ENCODE measurements around the gene JAG1. TPM values are rescaled to one million over a fixed set of nuclear protein-coding genes. Genes with fewer than 3 reads are reported as not detected.

Gene JAG1
- total and polyA plus RNA-seq, 2 experiments from 2014 or later = 1.2 to 8.4 TPM

- Histone ChIP-seq H3K36me3 (ENCODE audit: low read depth) (no peaks in the 10 kb centered on the region), H3K9me2 (ENCODE audit: insufficient read depth) (no peaks in the 10 kb centered on the region), H3K27me3 (replicated peaks; ENCODE audit: insufficient read depth) (no peaks in the 10 kb centered on the region), H3F3A (ENCODE audit: insufficient read depth) (peaks cover 10% of the 10 kb centered on the region), H3K79me2 (ENCODE audit: insufficient read depth) (no peaks in the 10 kb centered on the region), H2AFZ (no peak overlapping the region), H3K4me2 (ENCODE audit: unreplicated experiment) (no peak overlapping the region), H3K9ac (no peak overlapping the region), H4K20me1 (ENCODE audit: insufficient read depth) (no peaks in the 10 kb centered on the region), H3K27ac (no peak overlapping the region), H3K4me1 (ENCODE audit: insufficient read depth) (peaks cover 20% of the 10 kb centered on the region), H3K4me3 (no peak overlapping the region), H3K9me3 (ENCODE audit: low read depth) (no peaks in the 10 kb centered on the region)
- no peak for TF ChIP-seq EZH2 (IDR thresholded peaks at IDR 0.05; ENCODE audit: insufficient read depth, poor library complexity, severe bottlenecking)
- TF ChIP-seq EZH2phosphoT487 (IDR thresholded peaks at IDR 0.05; ENCODE audit: insufficient read depth, low read depth) = no peak
- WGBS, 2 experiments (ENCODE audit: low coverage in 1 of 2, low lambda C conversion rate in 2 of 2, missing lambda C conversion rate in 2 of 2) = 84 to 91% methylated on average over 3 of the region's 3 CpGs
- in situ Hi-C loops (cut with MboI) = no loop called here
- DNase-seq = no peak
These were observed 36.1 kb upstream of the JAG1 start for GRCh38 chr20:10709916-10710315.

DNA sequence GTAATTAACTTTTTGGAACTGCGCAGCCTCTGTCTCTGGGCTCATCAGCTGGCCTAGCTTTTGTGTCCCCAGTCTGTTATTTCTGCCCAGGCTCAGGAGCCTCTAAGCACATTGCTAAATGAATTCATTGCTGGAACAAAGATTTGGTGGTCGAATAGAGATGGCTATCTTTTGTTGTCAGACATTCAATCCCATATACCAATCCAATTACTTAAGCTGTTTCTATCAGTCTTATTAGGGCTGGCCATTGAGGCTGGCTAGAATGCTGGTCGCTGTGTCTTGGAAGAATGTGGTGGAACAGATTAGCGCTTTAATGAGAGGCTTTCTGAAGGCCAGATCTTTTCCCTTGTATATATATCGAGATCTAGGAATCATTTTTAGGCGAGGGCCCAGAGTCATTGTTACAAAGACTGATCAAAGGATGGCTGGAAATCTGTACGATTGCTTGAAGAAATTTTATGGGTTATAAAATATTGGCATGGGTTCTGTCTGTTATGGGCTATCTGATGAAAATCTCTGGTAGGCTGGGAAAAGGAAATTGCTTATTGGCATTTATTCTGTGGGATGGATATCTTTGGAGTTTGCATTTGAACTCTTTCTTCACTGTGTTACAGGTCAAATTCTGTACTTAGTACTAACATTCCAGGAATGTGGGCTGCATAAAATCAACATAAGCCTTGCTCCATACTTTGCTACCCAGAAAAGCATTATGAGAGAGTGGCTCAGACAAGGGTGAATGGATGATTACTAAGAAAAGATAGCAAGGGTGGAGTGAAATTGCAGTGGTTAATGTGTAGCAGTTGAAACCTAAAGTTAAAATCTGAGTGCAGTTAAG is 34.8 kb upstream of the JAG1 start:
- Histone ChIP-seq H3K36me3 (ENCODE audit: low read depth) (no peaks in the 10 kb centered on the region), H3K4me3 (no peak overlapping the region), H3K27ac (peak overlapping the region; percentile 12; the same call in 1 of the 2 replicates), H3K4me2 (ENCODE audit: unreplicated experiment) (peak overlapping the region; percentile 32), H4K20me1 (ENCODE audit: insufficient read depth) (no peaks in the 10 kb centered on the region), H3F3A (ENCODE audit: insufficient read depth) (peaks cover 10% of the 10 kb centered on the region), H2AFZ (no peak overlapping the region), H3K4me1 (ENCODE audit: insufficient read depth) (peaks cover 17% of the 10 kb centered on the region), H3K9ac (no peak overlapping the region), H3K79me2 (ENCODE audit: insufficient read depth) (no peaks in the 10 kb centered on the region), H3K27me3 (replicated peaks; ENCODE audit: insufficient read depth) (no peaks in the 10 kb centered on the region), H3K9me2 (ENCODE audit: insufficient read depth) (no peaks in the 10 kb centered on the region), H3K9me3 (ENCODE audit: low read depth) (no peaks in the 10 kb centered on the region)
- no peak for TF ChIP-seq EZH2phosphoT487 (IDR thresholded peaks at IDR 0.05; ENCODE audit: insufficient read depth, low read depth)
- TF ChIP-seq EZH2 (IDR thresholded peaks at IDR 0.05; ENCODE audit: insufficient read depth, poor library complexity, severe bottlenecking) = no peak
- in situ Hi-C loops (cut with MboI) = no loop called here
- WGBS, 2 experiments (ENCODE audit: low coverage in 1 of 2, low lambda C conversion rate in 2 of 2, missing lambda C conversion rate in 2 of 2) = 75 to 81% methylated on average over 7 of the region's 7 CpGs
- peak; percentile 72 for DNase-seq

GRCh38 chr20:10707791-10708190 is 34.0 kb upstream of the JAG1 start:
- H2AFZ ChIP-seq = no peak overlapping the region
- no peaks in the 10 kb centered on the region for H3K27me3 ChIP-seq (replicated peaks; ENCODE audit: insufficient read depth)
- H3K79me2 ChIP-seq (ENCODE audit: insufficient read depth) = no peaks in the 10 kb centered on the region
- peaks cover 10% of the 10 kb centered on the region; the same call in 1 of the 2 replicates for H3F3A ChIP-seq (ENCODE audit: insufficient read depth)
- in situ Hi-C loops (cut with MboI) = no loop called here
- H3K9me2 ChIP-seq (ENCODE audit: insufficient read depth) = no peaks in the 10 kb centered on the region
- no peak for DNase-seq
- H3K9me3 ChIP-seq (ENCODE audit: low read depth) = no peaks in the 10 kb centered on the region
- H3K4me2 ChIP-seq (ENCODE audit: unreplicated experiment) = no peak overlapping the region
- no peak overlapping the region for H3K9ac ChIP-seq
- no peak for TF ChIP-seq EZH2 (IDR thresholded peaks at IDR 0.05; ENCODE audit: insufficient read depth, poor library complexity, severe bottlenecking)
- TF ChIP-seq EZH2phosphoT487 (IDR thresholded peaks at IDR 0.05; ENCODE audit: insufficient read depth, low read depth) = no peak
- peaks cover 17% of the 10 kb centered on the region for H3K4me1 ChIP-seq (ENCODE audit: insufficient read depth)
- no peak overlapping the region for H3K27ac ChIP-seq
- 40 to 57% methylated on average over 1 of the region's 1 CpG for WGBS, 2 experiments (ENCODE audit: low coverage in 1 of 2, low lambda C conversion rate in 2 of 2, missing lambda C conversion rate in 2 of 2)
- no peak overlapping the region for H3K4me3 ChIP-seq
- no peaks in the 10 kb centered on the region for H3K36me3 ChIP-seq (ENCODE audit: low read depth)
- H4K20me1 ChIP-seq (ENCODE audit: insufficient read depth) = no peaks in the 10 kb centered on the region

GRCh38 chr20:10707068-10707467 is 33.3 kb upstream of the JAG1 start:
- Histone ChIP-seq H3K4me3 (no peak overlapping the region), H3K36me3 (ENCODE audit: low read depth) (no peaks in the 10 kb centered on the region), H3K4me1 (ENCODE audit: insufficient read depth) (peaks cover 17% of the 10 kb centered on the region), H4K20me1 (ENCODE audit: insufficient read depth) (no peaks in the 10 kb centered on the region), H3K9ac (no peak overlapping the region), H3K79me2 (ENCODE audit: insufficient read depth) (no peaks in the 10 kb centered on the region), H3K27me3 (replicated peaks; ENCODE audit: insufficient read depth) (no peaks in the 10 kb centered on the region), H3K4me2 (ENCODE audit: unreplicated experiment) (no peak overlapping the region), H3K9me2 (ENCODE audit: insufficient read depth) (no peaks in the 10 kb centered on the region), H3K27ac (no peak overlapping the region), H3F3A (ENCODE audit: insufficient read depth) (peaks cover 10% of the 10 kb centered on the region; the same call in 1 of the 2 replicates), H2AFZ (no peak overlapping the region), H3K9me3 (ENCODE audit: low read depth) (no peaks in the 10 kb centered on the region)
- 27% methylated on average over 4 of the region's 4 CpGs for WGBS, 2 experiments (ENCODE audit: low coverage in 1 of 2, low lambda C conversion rate in 2 of 2, missing lambda C conversion rate in 2 of 2)
- no peak for TF ChIP-seq EZH2phosphoT487 (IDR thresholded peaks at IDR 0.05; ENCODE audit: insufficient read depth, low read depth)
- TF ChIP-seq EZH2 (IDR thresholded peaks at IDR 0.05; ENCODE audit: insufficient read depth, poor library complexity, severe bottlenecking) = no peak
- in situ Hi-C loops (cut with MboI) = no loop called here
- DNase-seq = no peak

All from GM23248 (cell line).